Esophagus muscularis mucosa (tissue), 3 donors: ENCODE measurements around the gene SULF2.

Source experiments
- CTCF ChIP-seq, 3 experiments: fragments of 200-600 bp in 2 of 3; fragments of 450-650 bp in 1 of 3; sonication (generic) in 2 of 3; IDR thresholded peaks; one replicate each; pipeline ENCODE4 v1.5.1; 2017 to 2019; ENCODE audit warnings: antibody characterized with exemption in 3 of 3, mild to moderate bottlenecking in 2 of 3, moderate library complexity in 1 of 3
- POLR2A ChIP-seq: fragments of 450-650 bp; IDR thresholded peaks from one replicate; pipeline ENCODE4 v1.6.1; 2017; ENCODE audit warnings: antibody characterized with exemption, moderate library complexity, mild to moderate bottlenecking, low read depth

- TF ChIP-seq CTCF (IDR thresholded peaks at IDR 0.05): no peak
- TF ChIP-seq POLR2A: no peak
Measured at GRCh38 chr20:47611785-47612184, 173.5 kb downstream of the SULF2 start.
